Cerebellar cortex (tissue), 1 donor: Measurements from ENCODE around the gene NR1I2.

Experiments
- DNase-seq: peaks from one replicate; pipeline ENCODE4 v3.0.0-alpha.2; 2015; ENCODE audit warnings: low spot score

NR1I2 gene

GRCh38 chr3:119781330-119782198, at the start of gene NR1I2:
Gene NR1I2 (plus strand): TSS chr3:119782101.
- no peak for DNase-seq

- no peak for DNase-seq
These were observed 48.1 kb upstream of the NR1I2 start for GRCh38 chr3:119733812-119734211.

GRCh38 chr3:119738741-119739140, 43.2 kb upstream of the NR1I2 start:
- no peak for DNase-seq

GRCh38 chr3:119741657-119742590, 40.0 kb upstream of the NR1I2 start:
- DNase-seq = no peak

GRCh38 chr3:119743921-119744320, 38.0 kb upstream of the NR1I2 start:
- no peak for DNase-seq

GRCh38 chr3:119745942-119746341, 36.0 kb upstream of the NR1I2 start:
- DNase-seq = no peak

- DNase-seq = no peak
These were observed 35.5 kb upstream of the NR1I2 start for GRCh38 chr3:119746423-119746822.

- DNase-seq = no peak
These were observed 34.5 kb upstream of the NR1I2 start for GRCh38 chr3:119747357-119747756.

- DNase-seq = no peak
These were observed 32.9 kb upstream of the NR1I2 start for GRCh38 chr3:119748991-119749390.

GRCh38 chr3:119751423-119751822, 30.5 kb upstream of the NR1I2 start:
- no peak for DNase-seq

GRCh38 chr3:119759962-119760361, 21.9 kb upstream of the NR1I2 start:
- no peak for DNase-seq

GRCh38 chr3:119762876-119763275, 19.0 kb upstream of the NR1I2 start:
- DNase-seq = no peak

GRCh38 chr3:119763466-119763865, 18.4 kb upstream of the NR1I2 start:
- no peak for DNase-seq

GRCh38 chr3:119765239-119765638, 16.7 kb upstream of the NR1I2 start:
- no peak for DNase-seq

- no peak for DNase-seq
These were observed 13.8 kb upstream of the NR1I2 start for GRCh38 chr3:119767936-119768601.

GRCh38 chr3:119768668-119769393, 13.1 kb upstream of the NR1I2 start:
- DNase-seq = no peak

GRCh38 chr3:119769394-119770149, 12.3 kb upstream of the NR1I2 start:
- DNase-seq = no peak

- DNase-seq = no peak
These were observed 7.5 kb upstream of the NR1I2 start for GRCh38 chr3:119774444-119774843.

GRCh38 chr3:119776304-119776703, 5.6 kb upstream of the NR1I2 start:
- no peak for DNase-seq

GRCh38 chr3:119778176-119778575, 3.7 kb upstream of the NR1I2 start:
- no peak for DNase-seq

GRCh38 chr3:119778811-119779210, 3.1 kb upstream of the NR1I2 start:
- no peak for DNase-seq
